ENCODE measurements around the gene RHBG.

- TF ChIP-seq CTCF (conservative IDR thresholded peaks at IDR 0.05 in 1 of 2, IDR thresholded peaks at IDR 0.05 in 1 of 2; ENCODE audit: extremely low read depth in 1 of 2, insufficient read depth in 1 of 2, low read depth in 1 of 2, low read length in 2 of 2) (no peak), EZH2 (IDR thresholded peaks at IDR 0.05; ENCODE audit: borderline replicate concordance, low read length) (no peak)
These were observed 63.6 kb downstream of the RHBG start for GRCh38 chr1:156432669-156433018.
